ENCODE data around the gene NOS1AP.

Gene NOS1AP

GRCh38 chr1:162385280-162385623, 315.8 kb downstream of the NOS1AP start:
- no peaks in the 10 kb centered on the region for H4K20me1 ChIP-seq (ENCODE audit: control insufficient read depth, insufficient read depth, low read depth, low read length)
- no peaks in the 10 kb centered on the region for H3K79me2 ChIP-seq (ENCODE audit: control insufficient read depth, low read length)
- H3K4me2 ChIP-seq (ENCODE audit: low read length) = no peak overlapping the region
- TF ChIP-seq EZH2phosphoT487 (IDR thresholded peaks at IDR 0.05; ENCODE audit: borderline replicate concordance, low read length) = no peak
- TF ChIP-seq CTCF (IDR thresholded peaks at IDR 0.05; ENCODE audit: low read depth, low read length, poor library complexity, severe bottlenecking) = no peak
- peaks cover 3% of the 10 kb centered on the region; the same call in 1 of the 2 replicates for H3K27me3 ChIP-seq (ENCODE audit: control insufficient read depth, low read length)
- H3K4me3 ChIP-seq (ENCODE audit: low read length) = no peak overlapping the region
- no peak overlapping the region for H3K27ac ChIP-seq (ENCODE audit: low read depth, low read length)
- H3K9me2 ChIP-seq (replicated peaks; ENCODE audit: control insufficient read depth, low read length) = no peaks in the 10 kb centered on the region
- no peaks in the 10 kb centered on the region for H3K4me1 ChIP-seq (ENCODE audit: control insufficient read depth, low read length)
- H3F3A ChIP-seq (ENCODE audit: control insufficient read depth, insufficient read depth) = no peaks in the 10 kb centered on the region
- H3K9me3 ChIP-seq (ENCODE audit: control insufficient read depth, insufficient read depth, low read length) = no peaks in the 10 kb centered on the region
- H3K36me3 ChIP-seq (ENCODE audit: control insufficient read depth, low read length) = no peaks in the 10 kb centered on the region

GRCh38 chr1:162385702-162386101, 316.2 kb downstream of the NOS1AP start:
- H4K20me1 ChIP-seq (ENCODE audit: control insufficient read depth, insufficient read depth, low read depth, low read length) = no peaks in the 10 kb centered on the region
- no peak overlapping the region for H3K27ac ChIP-seq (ENCODE audit: low read depth, low read length)
- no peaks in the 10 kb centered on the region for H3K36me3 ChIP-seq (ENCODE audit: control insufficient read depth, low read length)
- H3K79me2 ChIP-seq (ENCODE audit: control insufficient read depth, low read length) = no peaks in the 10 kb centered on the region
- H3K4me1 ChIP-seq (ENCODE audit: control insufficient read depth, low read length) = no peaks in the 10 kb centered on the region
- no peak overlapping the region for H3K4me2 ChIP-seq (ENCODE audit: low read length)
- H3K9me2 ChIP-seq (replicated peaks; ENCODE audit: control insufficient read depth, low read length) = no peaks in the 10 kb centered on the region
- no peaks in the 10 kb centered on the region for H3F3A ChIP-seq (ENCODE audit: control insufficient read depth, insufficient read depth)
- H3K4me3 ChIP-seq (ENCODE audit: low read length) = no peak overlapping the region
- H3K27me3 ChIP-seq (ENCODE audit: control insufficient read depth, low read length) = peaks cover 3% of the 10 kb centered on the region; the same call in 1 of the 2 replicates
- H3K9me3 ChIP-seq (ENCODE audit: control insufficient read depth, insufficient read depth, low read length) = no peaks in the 10 kb centered on the region
- no peak for TF ChIP-seq CTCF (IDR thresholded peaks at IDR 0.05; ENCODE audit: low read depth, low read length, poor library complexity, severe bottlenecking)
- no peak for TF ChIP-seq EZH2phosphoT487 (IDR thresholded peaks at IDR 0.05; ENCODE audit: borderline replicate concordance, low read length)

GRCh38 chr1:162386292-162387225, 317.1 kb downstream of the NOS1AP start:
- TF ChIP-seq EZH2phosphoT487 (IDR thresholded peaks at IDR 0.05; ENCODE audit: borderline replicate concordance, low read length) = no peak
- TF ChIP-seq CTCF (IDR thresholded peaks at IDR 0.05; ENCODE audit: low read depth, low read length, poor library complexity, severe bottlenecking) = no peak
- no peaks in the 10 kb centered on the region for H3K9me3 ChIP-seq (ENCODE audit: control insufficient read depth, insufficient read depth, low read length)
- no peaks in the 10 kb centered on the region for H3K9me2 ChIP-seq (replicated peaks; ENCODE audit: control insufficient read depth, low read length)
- H3K27ac ChIP-seq (ENCODE audit: low read depth, low read length) = no peak overlapping the region
- H3K27me3 ChIP-seq (ENCODE audit: control insufficient read depth, low read length) = peaks cover 4% of the 10 kb centered on the region; the same call in 1 of the 2 replicates
- H3K4me2 ChIP-seq (ENCODE audit: low read length) = no peak overlapping the region
- H3K36me3 ChIP-seq (ENCODE audit: control insufficient read depth, low read length) = no peaks in the 10 kb centered on the region
- H3F3A ChIP-seq (ENCODE audit: control insufficient read depth, insufficient read depth) = no peaks in the 10 kb centered on the region
- no peaks in the 10 kb centered on the region for H3K79me2 ChIP-seq (ENCODE audit: control insufficient read depth, low read length)
- no peaks in the 10 kb centered on the region for H3K4me1 ChIP-seq (ENCODE audit: control insufficient read depth, low read length)
- no peak overlapping the region for H3K4me3 ChIP-seq (ENCODE audit: low read length)
- H4K20me1 ChIP-seq (ENCODE audit: control insufficient read depth, insufficient read depth, low read depth, low read length) = no peaks in the 10 kb centered on the region

Measured in DOHH2 (cell line).